ENCODE results near the gene EARS2.
"Not testable (repeated sequence)": the region's sequence is repeated elsewhere in the genome, so short reads cannot be mapped to it uniquely, and the experiment has no call there.

EARS2 gene

DNA sequence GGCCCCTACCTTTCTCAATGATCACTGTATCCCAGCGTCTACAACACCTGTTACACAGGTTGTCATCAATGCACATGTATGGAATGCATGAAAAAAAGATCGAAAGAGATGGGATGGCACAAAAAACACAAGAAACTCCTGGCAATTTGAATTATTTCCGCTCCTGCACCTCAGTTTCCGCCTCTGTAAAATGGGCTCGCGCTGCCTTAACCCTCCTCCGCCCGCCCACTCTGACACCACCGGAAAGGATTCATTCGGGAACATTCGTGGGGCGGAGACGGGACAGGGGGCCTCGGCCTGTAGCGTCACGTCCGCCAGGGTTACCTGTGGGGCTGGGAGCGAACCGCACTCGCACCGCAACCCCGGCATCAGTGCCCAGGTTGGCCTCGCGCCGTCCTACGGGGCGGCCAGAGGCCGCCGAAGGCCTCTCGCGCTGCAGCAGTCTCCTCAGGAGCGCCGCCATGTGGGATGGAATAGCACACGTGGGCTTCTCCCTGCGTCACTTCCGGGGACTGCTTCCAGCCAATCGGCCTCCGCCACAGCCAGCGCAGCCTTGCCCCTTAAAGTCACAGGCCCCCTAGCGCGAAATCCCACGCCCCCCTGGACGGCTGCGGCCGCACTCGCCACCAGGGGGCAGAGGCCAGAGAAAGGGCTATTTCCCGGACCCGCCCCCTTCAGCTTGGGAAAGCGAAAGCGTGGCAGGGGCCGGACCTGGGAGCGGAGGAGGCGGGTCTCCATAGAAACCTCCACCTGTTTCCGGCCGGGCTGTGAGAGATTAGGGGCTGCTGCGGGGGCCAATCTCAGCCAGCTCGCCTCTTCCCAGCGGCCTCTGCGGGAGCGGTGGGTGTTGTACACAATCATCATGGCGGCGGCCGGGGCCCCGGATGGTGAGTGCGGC, at the start of gene EARS2, which contains the start of gene UBFD1:
TSS of gene EARS2 (minus strand) at position 470 of the 898 bp plus-strand sequence. CDS start at position 463, 7 bp downstream.
TSS of gene UBFD1 (plus strand) at position 847 of the 898 bp plus-strand sequence. CDS start at position 863, 16 bp downstream.
- DNase-seq (ENCODE audit: low spot score), result peak; percentile 87

DNA sequence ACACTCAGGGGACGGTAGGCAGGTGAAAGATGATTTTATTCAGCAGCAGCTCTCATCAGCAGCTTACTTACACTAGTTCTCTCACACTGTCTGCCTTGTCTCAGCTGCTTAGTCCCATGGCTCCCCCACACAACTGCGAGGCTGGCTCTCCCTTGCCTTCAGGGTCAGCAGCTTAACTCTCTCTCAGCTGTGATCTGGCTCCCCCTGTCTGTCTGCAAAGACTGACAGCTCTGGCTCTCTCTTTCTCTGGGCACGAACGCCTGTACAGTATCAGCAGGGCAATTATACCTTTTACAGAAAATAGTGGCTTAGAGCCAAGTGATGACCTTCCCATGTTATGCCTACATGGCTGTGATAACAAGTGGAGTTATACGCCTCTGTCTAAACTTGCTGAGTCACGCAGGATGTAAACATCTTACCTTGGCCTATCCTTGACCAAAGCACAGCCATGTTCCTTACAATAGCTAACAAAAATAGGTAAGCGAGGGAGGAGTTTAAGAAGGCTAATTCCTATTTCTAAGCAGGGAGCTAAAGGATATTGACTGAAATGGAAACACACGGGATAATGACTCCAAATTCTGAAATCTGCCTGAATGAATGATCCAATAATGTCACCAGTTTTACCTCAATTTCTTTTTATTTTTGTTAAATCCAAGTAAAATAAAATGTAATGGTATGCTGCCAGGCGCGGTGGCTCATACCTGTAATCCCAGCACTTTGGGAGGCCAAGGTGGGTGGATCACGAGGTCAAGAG, 40.0 kb upstream of the EARS2 start:
- peak; percentile 16 for DNase-seq (ENCODE audit: low spot score)

DNA sequence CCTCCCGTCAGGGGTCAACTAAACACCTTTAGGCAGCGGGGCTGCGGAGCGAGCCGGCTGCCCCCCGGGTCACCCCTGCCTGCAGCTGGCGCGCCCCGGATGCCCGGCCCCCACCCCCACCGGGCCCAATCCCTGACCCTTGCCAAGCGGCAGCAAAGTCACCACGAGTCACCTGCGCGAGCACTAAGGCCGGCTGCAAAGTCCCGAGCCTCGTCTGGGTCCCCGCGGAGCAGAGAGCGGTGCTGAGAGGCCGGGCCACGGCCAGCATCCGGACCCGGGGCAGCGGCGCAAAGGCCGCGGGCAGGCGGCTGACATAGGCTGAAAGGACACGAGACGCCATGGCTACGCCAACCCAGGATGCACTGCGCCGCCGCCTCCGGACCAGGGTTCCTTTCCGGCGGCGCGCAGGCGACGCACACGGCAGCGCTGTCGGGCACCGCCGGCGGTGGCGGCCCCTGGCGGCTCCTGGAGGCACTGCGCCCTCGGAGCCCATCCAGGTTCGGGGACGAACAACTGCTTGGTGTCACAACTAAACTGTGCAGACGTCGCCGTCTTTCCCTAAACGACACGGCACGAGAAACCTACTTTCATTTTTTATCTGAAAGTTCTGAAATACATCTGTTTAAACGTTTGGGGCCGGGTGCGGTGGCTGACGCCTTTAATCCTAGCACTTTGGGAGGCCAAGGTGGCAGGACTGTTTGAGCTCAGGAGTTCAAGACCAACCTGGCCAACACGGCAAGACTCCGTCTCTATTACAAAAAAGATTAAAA, 39.0 kb upstream of the EARS2 start, which contains the start of gene NDUFAB1:
TSS of gene NDUFAB1 (minus strand) at position 366 of the 770 bp plus-strand sequence. CDS start at position 340, 26 bp downstream.
- peak; percentile 70 for DNase-seq (ENCODE audit: low spot score)

DNA sequence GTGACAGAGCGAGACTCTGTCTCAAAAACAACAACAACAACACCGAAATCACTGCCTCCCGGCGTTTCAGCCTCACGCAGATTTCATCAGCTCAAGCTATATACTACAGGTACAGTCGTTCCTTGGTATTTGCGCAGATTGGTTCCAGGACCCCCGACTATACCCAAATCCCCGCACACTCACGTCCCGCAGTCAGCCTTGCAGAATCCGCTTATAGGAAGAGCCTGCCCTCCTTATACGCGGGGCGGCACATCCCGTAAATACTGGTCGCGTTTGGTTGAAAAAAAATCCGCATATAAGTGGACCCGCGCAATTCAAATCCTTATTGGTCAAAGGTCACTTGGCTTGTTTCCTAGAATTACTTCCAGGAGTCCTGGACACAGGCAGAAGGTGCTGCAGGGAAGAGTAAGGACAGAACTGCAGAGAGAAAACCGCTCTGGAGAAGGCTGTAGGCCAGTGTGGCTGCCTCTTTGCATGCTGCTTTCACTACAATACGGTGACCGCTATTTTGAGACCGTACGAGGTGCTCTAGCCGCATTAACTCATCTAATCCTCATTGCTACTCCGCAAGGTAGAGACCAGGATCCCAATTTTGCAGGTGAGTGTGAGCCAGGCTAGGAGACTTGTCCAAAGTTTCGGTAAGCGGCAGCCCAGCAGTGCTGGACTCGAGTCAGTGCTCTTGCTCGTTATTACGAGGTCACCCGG, 38.2 kb upstream of the EARS2 start:
- no peak for DNase-seq (ENCODE audit: low spot score)

DNA sequence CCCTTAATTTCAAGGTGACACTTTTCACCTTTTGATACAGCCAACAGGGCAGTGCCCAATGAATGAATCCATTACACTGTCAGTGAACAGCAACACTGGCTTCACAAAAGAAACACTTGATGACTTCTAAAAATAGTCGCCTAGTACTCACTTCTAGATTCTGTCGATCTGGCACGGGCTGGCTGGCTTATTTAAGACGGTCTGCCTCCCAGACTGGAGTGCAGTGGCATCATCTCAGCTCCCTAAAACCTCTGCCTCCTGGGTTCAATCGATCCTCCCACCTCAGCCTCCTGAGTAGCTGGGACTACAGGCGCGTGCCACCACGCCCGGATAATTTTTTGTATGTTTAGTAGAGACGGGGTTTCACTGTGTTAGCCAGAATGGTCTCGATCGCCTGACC, 37.0 kb upstream of the EARS2 start:
- no peak for DNase-seq (ENCODE audit: low spot score)

DNA sequence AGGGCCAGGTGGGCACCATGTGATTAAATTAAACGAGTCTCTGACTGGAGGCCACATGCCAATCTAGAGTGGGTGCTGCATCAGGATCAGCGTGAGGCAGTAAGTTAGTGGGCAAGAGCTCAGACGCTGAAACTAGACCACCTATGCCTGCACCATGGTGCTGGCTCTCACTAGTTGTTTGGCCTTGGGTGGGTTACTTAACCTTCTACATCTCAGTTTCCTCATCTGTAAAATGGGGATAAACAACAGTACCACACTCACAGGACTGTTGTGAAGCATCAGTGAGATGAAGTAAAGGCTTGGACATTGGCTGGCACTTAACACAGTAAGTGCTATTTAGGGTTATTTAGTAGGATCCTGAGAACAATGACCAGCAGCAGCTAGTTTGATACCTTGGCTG, 33.0 kb upstream of the EARS2 start:
- DNase-seq (ENCODE audit: low spot score), result no peak

DNA sequence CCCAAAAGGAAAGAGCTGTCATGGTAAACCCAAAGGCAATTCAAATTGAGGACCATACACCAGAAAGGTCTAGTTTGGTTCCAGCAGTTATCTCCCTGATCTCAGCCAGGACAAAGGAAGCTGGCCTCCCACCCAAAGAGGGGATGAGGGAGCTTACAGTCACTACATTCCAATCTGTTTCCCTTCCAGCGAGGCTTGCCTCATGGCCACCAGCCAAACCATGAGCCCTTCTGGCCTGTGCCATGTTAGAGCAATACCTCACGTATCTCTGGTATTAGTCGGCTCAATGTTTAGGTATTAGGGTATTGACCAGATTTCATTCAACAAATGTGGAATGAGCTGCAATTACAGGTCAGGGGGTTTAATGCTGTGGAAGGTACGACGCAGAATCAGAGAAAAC, 30.6 kb upstream of the EARS2 start:
- DNase-seq (ENCODE audit: low spot score), result no peak

DNA sequence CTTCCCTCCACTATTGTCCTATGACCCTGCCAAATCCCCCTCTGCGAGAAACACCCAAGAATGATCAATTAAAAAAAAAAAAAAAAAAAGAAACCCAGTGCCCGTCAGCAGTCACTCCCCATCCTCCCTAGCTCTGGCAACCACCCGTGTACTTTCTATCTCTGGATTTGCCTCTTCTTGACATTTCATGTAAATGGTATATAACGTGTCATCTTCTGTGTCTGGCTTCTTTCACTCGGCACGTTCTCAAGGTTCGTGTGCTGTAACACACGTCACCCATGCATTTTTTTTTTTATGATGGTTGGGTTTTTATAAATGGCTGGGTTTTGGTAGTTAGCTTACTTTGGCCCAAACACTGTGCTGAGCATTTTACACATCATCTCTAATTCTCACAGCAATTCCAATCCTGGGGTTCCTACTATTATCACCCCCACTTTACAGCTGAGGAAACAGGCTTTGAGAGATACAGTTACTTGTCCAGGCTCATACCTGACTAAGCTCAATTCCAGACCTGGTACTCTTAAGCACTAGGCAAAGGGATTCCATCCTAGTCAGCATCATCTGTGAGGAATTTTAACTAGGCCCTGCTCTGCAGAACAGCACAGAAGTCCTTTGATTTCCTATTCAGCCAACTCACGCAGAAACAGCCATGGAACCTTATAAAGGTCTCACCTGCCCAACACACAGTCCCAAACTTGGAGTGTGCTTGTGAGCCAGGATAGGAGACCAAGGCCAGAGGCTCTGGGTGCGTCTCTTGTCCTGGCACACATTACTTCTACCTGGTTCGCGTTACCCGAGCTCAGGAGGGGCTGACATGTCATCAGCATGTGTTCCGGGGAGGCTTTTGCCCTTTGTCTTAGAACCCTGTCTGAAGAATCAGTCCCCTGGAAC, 27.3 kb upstream of the EARS2 start:
- no peak for DNase-seq (ENCODE audit: low spot score)

DNA sequence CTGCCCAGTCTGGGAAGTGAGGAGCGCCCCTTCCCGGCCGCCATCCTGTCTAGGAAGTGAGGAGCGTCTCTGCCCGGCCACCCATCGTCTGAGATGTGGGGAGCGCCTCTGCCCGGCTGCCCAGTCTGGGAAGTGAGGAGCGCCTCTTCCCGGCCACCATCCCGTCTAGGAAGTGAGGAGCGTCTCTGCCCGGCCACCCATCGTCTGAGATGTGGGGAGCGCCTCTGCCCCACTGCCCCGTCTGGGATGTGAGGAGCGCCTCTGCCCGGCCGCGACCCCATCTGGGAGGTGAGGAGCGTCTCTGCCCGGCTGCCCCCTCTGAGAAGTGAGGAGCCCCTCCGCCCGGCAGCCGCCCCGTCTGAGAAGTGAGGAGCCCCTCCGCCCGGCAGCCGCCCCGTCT, 26.1 kb upstream of the EARS2 start:
- DNase-seq (ENCODE audit: low spot score), result not testable (repeated sequence)

DNA sequence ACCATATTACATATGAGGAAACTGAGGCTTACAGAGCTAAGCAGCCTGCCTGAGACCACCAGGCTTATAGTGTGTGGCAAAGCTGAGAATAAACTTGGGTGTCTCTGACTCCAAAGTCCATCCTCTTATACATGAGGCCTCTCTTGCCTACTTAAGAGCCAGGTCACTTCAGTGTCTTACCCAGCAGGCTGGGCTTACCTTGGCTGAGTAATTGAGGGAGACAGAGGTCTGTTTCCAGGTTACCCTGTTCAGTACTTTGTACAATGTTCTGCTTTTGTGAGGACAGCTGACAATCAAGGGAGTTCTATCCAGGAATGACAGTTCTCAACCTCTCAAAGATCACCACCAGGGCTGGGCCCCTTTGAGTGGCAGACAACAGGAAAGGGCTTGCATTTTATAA, 24.6 kb upstream of the EARS2 start:
- no peak for DNase-seq (ENCODE audit: low spot score)

DNA sequence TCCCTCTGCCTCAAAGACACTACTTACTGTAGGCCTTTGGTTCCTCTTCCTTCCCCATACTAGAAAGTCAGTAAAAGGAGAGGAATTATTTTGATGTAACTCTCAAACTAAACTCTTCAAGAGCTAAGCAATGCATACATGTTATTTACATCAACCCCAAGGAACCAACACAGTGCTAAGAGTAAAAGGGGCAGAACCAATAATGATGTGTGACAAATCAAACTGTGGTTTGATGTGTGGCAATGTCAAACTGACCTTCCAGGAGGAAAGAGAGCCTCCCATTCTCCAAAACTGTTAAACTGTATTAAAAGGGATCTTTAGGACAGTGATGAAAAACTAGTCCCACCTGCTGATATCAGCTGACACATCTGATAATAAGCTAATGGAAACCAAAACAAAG, 23.2 kb upstream of the EARS2 start:
- no peak for DNase-seq (ENCODE audit: low spot score)

DNA sequence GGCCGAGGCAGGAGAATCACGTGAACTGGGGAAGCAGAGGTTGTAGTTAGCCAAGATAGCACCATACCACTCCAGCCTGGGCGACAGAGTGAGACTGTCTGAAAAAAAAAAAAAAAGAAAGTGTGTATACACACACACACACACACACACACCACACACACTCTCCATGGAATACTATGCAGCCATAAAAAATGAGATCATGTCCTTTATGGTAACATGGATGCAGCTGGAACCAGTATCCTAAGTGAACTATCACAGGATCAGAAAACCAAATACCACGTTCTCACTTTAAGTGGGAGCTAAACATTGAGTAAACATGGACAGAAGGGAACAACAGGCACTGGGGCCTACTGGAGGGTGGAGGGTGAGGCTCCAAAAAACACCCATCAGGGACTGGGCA, 22.2 kb upstream of the EARS2 start:
- no peak for DNase-seq (ENCODE audit: low spot score)

DNA sequence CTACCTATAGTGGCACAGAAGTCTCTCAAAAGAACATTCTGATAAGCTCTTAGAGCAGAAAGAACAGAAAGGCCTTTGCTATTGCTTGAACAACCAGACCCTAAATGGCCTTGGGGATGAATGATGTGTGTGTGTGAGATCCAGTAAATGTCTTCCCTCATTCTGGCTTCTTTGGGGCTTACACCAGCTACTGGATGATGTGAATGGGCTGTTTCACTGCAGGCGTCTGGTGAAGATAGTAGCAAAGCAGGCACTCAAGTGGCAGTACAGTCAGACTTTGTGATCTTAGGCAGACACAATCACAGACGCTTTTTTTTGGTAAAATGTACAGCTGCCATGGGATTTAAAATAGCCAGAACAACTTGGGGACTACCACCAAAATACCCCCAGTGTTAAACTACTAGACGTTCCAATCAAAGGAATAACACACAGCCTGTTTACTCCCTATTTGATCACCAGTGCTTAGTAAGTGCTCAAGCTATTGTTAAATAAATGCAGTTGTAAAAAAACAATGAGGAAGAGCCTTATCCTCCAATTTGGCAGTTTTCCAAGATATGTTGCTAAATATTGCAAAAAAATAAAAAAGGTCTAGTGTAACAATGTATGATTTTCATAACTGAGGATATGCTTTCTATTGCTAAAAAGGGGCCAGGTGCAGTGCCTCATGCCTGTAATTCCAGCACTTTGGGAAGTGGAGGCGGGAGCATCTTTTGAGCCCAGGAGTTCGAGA, 21.1 kb upstream of the EARS2 start:
- no peak for DNase-seq (ENCODE audit: low spot score)

DNA sequence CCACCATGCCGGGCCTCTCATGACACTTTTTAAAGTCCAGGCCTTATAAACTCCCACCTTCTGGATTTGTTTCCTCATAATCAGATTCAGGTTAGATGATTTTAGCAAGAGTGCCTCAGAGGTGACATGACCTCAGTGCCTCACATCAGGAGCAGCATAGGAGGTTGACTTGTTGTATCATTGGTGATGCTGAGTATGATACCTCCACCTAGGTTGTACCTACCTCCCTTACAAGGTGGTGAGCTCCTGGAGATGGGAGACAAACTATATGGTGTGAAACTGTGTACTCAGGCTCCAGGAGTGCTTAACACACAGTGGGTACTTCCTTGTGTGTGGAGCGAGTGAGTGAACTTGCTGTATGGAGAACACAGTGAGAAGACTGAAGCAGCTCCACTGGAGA, 20.3 kb upstream of the EARS2 start:
- DNase-seq (ENCODE audit: low spot score), result no peak

DNA sequence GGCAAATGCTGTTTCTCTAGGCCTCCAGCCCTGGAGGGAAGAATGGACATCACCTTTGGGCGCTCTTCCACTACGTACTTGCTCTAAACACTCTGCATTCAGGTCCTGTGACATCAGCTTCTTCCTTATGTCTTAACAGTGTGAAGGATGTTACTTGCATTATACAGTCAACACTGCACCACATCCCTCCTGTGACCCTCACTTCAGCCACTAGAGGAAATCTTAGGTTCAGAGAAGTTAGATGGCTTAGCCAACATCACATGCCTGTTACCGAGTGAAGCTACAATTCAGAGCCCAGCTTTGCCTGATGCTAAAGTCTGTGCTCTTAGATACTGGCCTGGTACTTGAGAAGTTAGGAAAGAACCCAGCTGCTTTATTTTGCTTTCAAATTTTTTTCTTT, 18.7 kb upstream of the EARS2 start:
- no peak for DNase-seq (ENCODE audit: low spot score)

DNA sequence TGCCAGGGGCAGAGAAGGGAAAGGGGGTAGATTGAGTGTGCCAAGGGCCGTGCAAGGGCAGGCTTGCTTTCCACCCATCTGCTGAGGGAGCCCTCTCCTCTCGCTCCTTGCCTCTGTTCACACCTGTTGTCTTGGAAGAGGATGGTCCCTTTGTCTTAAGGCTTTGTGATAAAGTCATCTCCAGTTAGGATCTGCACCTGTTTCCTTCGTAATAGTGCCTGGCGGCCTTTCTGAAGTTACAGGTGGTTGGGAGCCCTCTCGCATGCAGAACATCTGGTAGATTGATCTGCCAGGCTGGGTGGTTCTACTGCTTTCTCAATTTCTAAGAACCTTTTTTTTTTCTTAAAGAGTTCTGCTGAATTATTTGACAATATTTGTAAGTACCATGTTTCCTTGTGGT, 16.7 kb upstream of the EARS2 start:
- no peak for DNase-seq (ENCODE audit: low spot score)

DNA sequence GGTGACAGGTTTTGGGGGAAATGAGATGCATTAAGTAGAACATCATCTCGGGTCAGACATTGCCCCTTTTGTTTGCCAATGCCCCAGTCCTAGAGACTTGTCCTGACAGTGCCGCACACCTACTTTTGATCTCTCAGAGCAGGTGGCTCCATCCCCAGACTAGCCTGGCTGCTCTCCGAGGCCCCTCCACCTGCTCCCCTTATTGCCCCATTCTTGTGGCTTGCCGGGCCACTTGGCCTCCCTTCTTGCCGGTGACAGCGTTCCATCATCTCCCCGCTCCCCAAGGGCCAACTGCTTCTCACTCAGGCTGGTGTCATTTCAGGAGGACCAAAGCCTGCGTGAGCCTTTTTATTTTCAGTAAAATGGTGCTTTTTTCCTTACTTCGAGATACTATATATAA, 15.2 kb upstream of the EARS2 start:
- no peak for DNase-seq (ENCODE audit: low spot score)

DNA sequence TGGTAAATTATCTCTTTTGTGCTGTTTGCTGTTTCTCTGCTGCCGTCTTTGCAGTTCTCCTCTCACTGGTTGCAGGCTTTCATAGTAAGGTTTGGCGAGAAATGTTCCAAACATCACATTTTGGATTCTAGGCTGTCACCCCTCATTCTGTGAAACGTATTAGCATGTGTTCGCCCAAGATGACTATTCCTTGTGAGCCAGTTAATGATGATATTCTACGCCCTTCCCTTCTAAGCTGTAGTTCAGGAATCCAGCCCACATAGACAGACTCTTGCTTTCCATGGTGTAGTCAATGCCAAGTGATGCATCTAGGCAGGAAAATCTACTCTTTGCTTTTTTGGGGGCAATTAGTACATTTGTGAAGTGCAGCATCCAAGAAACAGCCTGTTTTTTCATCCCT, 14.7 kb upstream of the EARS2 start:
- no peak for DNase-seq (ENCODE audit: low spot score)

DNA sequence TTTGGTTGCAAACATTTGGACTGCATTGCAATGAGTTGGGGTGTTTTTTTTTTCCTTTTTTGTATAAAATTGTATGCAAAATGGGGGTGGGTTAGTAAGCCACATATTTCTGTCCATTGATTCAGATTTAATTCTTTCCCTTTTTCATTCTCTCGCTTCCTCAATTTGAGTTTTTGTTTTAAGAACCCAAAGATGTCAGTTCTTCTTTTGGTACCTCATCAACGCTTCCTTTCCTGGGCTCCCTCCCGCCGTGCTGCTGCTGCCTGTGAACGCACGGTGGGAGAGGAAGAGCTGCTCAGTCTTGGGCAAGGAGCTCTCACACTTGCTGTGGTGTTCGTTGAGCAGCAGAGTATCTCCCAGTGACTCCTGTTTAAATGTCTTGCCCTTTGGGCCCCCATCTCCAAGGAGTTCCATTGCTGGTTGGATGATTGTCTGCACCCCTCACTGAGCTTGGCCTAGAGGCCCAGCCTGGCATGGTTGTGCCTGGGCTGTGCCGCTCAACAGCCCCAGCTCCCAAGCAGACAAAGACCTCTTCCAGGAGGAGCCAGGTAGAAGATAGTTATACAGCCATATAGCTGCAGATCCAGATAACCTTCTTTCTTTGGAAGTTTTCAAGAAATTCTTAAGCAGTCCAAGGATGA, 14.0 kb upstream of the EARS2 start:
- no peak for DNase-seq (ENCODE audit: low spot score)
